Measurements from ENCODE around the gene TFR2.

DNA sequence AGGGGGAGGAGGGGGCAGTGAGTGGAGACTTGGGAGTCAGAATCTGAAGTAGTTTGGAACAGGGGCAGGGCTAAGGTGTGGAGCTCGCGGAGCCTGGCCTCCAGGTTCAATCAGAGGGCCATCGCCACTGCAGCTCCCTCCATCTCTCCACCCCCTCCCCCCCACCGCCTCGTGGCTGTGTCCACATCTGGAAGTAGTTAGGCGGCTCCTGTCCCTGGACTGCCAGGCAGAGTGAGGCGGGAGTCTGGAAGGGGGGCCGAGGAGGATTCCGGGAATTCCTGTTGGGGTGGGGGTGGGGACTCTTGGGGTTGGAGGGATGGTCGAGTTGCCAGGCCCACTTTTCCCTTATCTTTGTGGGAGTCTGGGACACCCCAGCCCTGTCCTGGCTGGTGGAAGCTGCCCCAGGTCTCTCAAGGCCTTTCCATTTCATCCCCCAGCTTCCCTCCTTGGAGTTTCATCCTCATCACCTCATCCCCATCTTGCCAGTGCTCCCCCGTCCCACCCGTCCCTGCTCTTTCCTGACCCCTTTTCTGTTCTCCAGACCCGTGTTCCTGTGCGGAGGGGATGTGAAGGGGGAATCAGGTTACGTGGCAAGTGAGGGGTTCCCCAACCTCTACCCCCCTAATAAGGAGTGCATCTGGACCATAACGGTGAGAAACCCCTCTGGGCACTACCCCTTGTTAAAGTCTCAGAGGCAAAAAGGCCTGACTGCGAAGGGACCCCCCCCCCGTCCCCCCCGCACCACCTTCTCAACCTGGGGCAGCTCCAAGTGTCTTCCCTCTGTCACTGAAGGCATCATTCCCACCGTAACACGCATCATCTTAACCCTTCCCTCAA is 38.2 kb downstream of the TFR2 start:
- TF ChIP-seq EZH2 (IDR thresholded peaks at IDR 0.05; ENCODE audit: insufficient read depth, low read length): no peak
- TF ChIP-seq, protein P1, sequence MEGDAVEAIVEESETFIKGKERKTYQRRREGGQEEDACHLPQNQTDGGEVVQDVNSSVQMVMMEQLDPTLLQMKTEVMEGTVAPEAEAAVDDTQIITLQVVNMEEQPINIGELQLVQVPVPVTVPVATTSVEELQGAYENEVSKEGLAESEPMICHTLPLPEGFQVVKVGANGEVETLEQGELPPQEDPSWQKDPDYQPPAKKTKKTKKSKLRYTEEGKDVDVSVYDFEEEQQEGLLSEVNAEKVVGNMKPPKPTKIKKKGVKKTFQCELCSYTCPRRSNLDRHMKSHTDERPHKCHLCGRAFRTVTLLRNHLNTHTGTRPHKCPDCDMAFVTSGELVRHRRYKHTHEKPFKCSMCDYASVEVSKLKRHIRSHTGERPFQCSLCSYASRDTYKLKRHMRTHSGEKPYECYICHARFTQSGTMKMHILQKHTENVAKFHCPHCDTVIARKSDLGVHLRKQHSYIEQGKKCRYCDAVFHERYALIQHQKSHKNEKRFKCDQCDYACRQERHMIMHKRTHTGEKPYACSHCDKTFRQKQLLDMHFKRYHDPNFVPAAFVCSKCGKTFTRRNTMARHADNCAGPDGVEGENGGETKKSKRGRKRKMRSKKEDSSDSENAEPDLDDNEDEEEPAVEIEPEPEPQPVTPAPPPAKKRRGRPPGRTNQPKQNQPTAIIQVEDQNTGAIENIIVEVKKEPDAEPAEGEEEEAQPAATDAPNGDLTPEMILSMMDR (IDR thresholded peaks at IDR 0.05; ENCODE audit: insufficient read depth, low read depth, low read length): no peak
